ENCODE measurements around the gene LGMN. TPM values are rescaled to one million over a fixed set of nuclear protein-coding genes. Genes with fewer than 3 reads are reported as not detected.

LGMN gene
- total RNA-seq, 1 experiment from 2014 or later = 37.2 TPM

DNA sequence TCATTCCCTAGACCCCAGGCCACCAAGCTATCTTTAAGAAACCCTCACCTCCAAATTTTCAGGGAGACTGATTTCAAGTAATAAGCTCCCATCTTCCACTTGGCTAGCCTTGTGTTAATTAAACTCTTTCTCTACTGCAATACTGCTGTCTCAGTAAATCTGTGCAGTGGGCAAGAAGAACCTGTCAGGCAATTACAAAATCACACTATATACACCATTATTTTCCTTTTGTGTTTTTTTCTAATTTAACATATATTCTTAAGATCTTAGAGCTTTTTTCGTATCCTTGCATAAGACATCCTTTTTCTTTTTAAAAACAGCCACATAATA lies 38.0 kb upstream of the LGMN start:
- POLR2A ChIA-PET = no interaction called here
- Histone ChIP-seq H3K4me1 (ENCODE audit: control insufficient read depth, insufficient read depth, low read length) (no peaks in the 10 kb centered on the region), H3K27me3 (ENCODE audit: control insufficient read depth, insufficient read depth, low read length) (no peaks in the 10 kb centered on the region), H3K4me3 (ENCODE audit: low read depth in 2 of 2, low read length in 2 of 2) (no peak overlapping the region), H3K27ac (ENCODE audit: low read length) (no peak overlapping the region), H3K9me3 (ENCODE audit: control insufficient read depth, insufficient read depth, low read depth, low read length) (peaks cover 5% of the 10 kb centered on the region; the same call in 1 of the 2 replicates), H3K36me3 (ENCODE audit: control insufficient read depth, insufficient read depth, low read length) (no peaks in the 10 kb centered on the region)
- no TSS peak for BruUV-seq (replicated peaks)
- in situ Hi-C loops (cut with HindIII; ENCODE audit: low pct_unique_long_range_greater_than_20kb, low sequenced_read_pairs) (no loop called here), intact Hi-C loops (cut with micrococcal nuclease; ENCODE audit: unreplicated experiment) (no loop called here)
- CTCF ChIA-PET = no interaction called here
- ATAC-seq (no peak), DNase-seq (ENCODE audit: low read depth, low spot score) (no peak)
- TF ChIP-seq, protein P1, sequence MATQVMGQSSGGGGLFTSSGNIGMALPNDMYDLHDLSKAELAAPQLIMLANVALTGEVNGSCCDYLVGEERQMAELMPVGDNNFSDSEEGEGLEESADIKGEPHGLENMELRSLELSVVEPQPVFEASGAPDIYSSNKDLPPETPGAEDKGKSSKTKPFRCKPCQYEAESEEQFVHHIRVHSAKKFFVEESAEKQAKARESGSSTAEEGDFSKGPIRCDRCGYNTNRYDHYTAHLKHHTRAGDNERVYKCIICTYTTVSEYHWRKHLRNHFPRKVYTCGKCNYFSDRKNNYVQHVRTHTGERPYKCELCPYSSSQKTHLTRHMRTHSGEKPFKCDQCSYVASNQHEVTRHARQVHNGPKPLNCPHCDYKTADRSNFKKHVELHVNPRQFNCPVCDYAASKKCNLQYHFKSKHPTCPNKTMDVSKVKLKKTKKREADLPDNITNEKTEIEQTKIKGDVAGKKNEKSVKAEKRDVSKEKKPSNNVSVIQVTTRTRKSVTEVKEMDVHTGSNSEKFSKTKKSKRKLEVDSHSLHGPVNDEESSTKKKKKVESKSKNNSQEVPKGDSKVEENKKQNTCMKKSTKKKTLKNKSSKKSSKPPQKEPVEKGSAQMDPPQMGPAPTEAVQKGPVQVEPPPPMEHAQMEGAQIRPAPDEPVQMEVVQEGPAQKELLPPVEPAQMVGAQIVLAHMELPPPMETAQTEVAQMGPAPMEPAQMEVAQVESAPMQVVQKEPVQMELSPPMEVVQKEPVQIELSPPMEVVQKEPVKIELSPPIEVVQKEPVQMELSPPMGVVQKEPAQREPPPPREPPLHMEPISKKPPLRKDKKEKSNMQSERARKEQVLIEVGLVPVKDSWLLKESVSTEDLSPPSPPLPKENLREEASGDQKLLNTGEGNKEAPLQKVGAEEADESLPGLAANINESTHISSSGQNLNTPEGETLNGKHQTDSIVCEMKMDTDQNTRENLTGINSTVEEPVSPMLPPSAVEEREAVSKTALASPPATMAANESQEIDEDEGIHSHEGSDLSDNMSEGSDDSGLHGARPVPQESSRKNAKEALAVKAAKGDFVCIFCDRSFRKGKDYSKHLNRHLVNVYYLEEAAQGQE (IDR thresholded peaks at IDR 0.05; ENCODE audit: insufficient read depth in 1 of 2, low read depth in 2 of 2, low read length in 1 of 2) = no peak
- TF ChIP-seq SIN3A (IDR thresholded peaks at IDR 0.05; ENCODE audit: borderline replicate concordance, insufficient read depth, low read depth, low read length) = no peak
- TF ChIP-seq TCF7L2 (IDR thresholded peaks at IDR 0.05; ENCODE audit: low read depth, low read length) = no peak
- no peak for TF ChIP-seq POLR2AphosphoS5 (IDR thresholded peaks at IDR 0.05; ENCODE audit: low read depth, low read length)
- TF ChIP-seq, protein P2, sequence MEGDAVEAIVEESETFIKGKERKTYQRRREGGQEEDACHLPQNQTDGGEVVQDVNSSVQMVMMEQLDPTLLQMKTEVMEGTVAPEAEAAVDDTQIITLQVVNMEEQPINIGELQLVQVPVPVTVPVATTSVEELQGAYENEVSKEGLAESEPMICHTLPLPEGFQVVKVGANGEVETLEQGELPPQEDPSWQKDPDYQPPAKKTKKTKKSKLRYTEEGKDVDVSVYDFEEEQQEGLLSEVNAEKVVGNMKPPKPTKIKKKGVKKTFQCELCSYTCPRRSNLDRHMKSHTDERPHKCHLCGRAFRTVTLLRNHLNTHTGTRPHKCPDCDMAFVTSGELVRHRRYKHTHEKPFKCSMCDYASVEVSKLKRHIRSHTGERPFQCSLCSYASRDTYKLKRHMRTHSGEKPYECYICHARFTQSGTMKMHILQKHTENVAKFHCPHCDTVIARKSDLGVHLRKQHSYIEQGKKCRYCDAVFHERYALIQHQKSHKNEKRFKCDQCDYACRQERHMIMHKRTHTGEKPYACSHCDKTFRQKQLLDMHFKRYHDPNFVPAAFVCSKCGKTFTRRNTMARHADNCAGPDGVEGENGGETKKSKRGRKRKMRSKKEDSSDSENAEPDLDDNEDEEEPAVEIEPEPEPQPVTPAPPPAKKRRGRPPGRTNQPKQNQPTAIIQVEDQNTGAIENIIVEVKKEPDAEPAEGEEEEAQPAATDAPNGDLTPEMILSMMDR (IDR thresholded peaks at IDR 0.05) = no peak

DNA sequence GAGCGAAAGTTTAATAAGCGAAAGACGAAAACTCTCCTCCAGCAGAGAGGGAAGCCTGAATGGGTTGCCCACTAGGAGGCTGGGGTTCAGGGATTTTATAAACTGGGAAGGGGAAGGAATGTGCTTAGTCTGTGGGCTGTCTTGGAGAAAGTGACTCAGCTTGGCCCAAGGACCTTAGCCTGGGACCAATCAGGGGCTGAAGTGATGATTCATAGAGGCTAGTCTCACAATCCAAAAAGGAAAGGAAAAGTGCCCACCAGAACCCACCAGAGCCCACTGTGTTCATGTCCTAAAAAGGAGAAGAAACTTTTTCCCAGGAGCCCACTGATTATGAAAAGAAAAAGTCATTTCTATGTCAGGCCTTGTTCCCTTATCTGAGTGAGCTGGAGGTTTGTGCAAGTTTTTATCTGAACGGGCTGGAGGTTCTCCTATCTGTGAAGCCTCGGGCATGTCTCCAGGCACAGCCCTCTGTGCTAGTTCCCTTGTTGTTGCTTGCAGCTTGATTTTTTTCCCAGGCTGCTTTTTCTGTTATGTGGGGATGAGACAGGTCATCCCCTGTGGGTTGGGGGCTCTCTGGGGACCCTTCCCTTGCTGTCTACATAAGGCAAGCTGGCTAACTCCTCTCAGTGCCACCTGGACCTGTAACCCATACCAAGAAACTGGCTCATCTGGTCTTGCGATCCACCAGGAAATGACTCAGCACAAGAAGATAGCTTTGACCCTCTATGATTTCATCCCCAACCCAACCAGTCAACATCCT lies 37.4 kb upstream of the LGMN start:
- intact Hi-C loops (cut with micrococcal nuclease; ENCODE audit: unreplicated experiment) = no loop called here
- H3K4me3 ChIP-seq (ENCODE audit: low read depth in 2 of 2, low read length in 2 of 2) = no peak overlapping the region
- DNase-seq (ENCODE audit: low read depth, low spot score) (no peak), ATAC-seq (no peak)
- in situ Hi-C loops (cut with HindIII; ENCODE audit: low pct_unique_long_range_greater_than_20kb, low sequenced_read_pairs) = no loop called here
- TF ChIP-seq, protein P1 (IDR thresholded peaks at IDR 0.05; ENCODE audit: insufficient read depth in 1 of 2, low read depth in 2 of 2, low read length in 1 of 2) = no peak
- TF ChIP-seq POLR2AphosphoS5 (IDR thresholded peaks at IDR 0.05; ENCODE audit: low read depth, low read length) = no peak
- TF ChIP-seq TCF7L2 (IDR thresholded peaks at IDR 0.05; ENCODE audit: low read depth, low read length) = no peak
- TF ChIP-seq SIN3A (IDR thresholded peaks at IDR 0.05; ENCODE audit: borderline replicate concordance, insufficient read depth, low read depth, low read length) = no peak
- TF ChIP-seq, protein P2 (IDR thresholded peaks at IDR 0.05) = no peak
- H3K9me3 ChIP-seq (ENCODE audit: control insufficient read depth, insufficient read depth, low read depth, low read length) = peaks cover 5% of the 10 kb centered on the region; the same call in 1 of the 2 replicates
- H3K4me1 ChIP-seq (ENCODE audit: control insufficient read depth, insufficient read depth, low read length) = no peaks in the 10 kb centered on the region
- H3K27ac ChIP-seq (ENCODE audit: low read length) = no peak overlapping the region
- BruUV-seq (replicated peaks) = no TSS peak
- POLR2A ChIA-PET = no interaction called here
- H3K36me3 ChIP-seq (ENCODE audit: control insufficient read depth, insufficient read depth, low read length) = no peaks in the 10 kb centered on the region
- CTCF ChIA-PET = no interaction called here
- H3K27me3 ChIP-seq (ENCODE audit: control insufficient read depth, insufficient read depth, low read length) = no peaks in the 10 kb centered on the region

Data from Panc1 (cell line).